ENCODE data around the gene GPANK1. TPM values are rescaled to one million over a fixed set of nuclear protein-coding genes. Genes with fewer than 3 reads are reported as not detected.
A peak's percentile ranks its signal among the peaks of the same experiment; 100 is the strongest.

Gene GPANK1
- total RNA-seq, 1 donor from 2014 or later = 9.8 TPM

DNA sequence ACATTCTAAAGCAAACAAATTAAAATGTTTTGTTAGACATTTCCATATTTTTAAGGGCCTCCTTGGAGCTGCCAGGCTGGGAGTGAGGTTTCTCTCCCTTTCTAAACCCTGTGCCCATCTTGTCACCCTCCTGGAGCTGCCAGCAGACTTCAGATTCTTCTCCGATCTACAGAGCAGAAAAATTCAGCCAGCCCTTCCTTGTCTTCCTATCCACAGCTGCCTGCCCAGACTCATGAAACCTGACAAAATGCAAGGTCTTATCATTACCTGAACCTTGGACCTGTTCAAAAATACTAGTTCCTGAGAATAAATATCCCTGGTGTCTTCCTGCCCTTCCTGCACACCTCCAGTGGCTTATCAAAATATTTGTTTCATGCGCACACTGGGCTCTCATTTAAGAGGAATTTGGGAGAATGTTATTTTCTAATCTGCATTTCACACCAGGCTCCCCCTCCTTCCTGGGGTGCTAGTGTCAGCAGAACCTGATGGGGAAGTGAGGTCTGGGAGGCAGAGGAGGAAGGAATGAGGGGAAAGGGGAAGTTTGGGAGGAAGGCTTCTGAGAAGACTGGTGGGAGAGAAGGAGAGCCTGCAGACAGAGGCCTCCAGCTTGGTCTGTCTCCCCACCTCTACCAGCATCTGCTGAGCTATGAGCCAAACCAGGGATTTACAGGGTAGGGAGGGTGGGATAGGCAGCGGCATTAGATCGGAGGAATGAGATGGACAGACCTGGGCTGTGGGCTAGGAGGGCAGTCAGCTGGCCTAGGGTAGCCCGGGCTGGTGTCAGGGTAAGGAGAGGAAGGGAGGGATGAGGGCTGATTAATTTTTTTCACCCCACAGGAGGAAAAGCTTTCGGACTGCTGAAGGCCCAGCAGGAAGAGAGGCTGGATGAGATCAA lies 49.9 kb downstream of the GPANK1 start, which contains the start of gene AIF1:
AIF1 (plus strand) TSS at position 551 of the 895 bp plus-strand sequence; CDS start at position 647, 96 bp downstream.
- DNase-seq = no peak

GRCh38 chr6:31614075-31614619 lies 50.6 kb downstream of the GPANK1 start:
- DNase-seq = no peak

Small RNAs within 50 kb of the gene (small RNA-seq; reads per million reads assigned to genes)
- gene MIR4646 = not detected
- gene MIR6832 = not detected
- not detected for gene RF00019
- 0.84 reads per million, percentile 69 among the genes with 10 or more reads in this experiment for gene SNORA38
- gene UQCRHP1 = not detected

Other genes with a start within 250 kb of the GPANK1 start
- 0.47 TPM for gene MICB, start 166.9 kb downstream of the GPANK1 start, total RNA-seq
- not detected for gene MCCD1, start 136.0 kb downstream of the GPANK1 start, total RNA-seq
- gene DDX39B, start 123.0 kb downstream of the GPANK1 start, total RNA-seq = 288 TPM
- gene ATP6V1G2, start 118.4 kb downstream of the GPANK1 start, total RNA-seq = 54.0 TPM
- 21.7 TPM for gene NFKBIL1, start 117.4 kb downstream of the GPANK1 start, total RNA-seq
- not detected for gene LTA, start 92.7 kb downstream of the GPANK1 start, total RNA-seq
- not detected for gene TNF, start 89.4 kb downstream of the GPANK1 start, total RNA-seq
- 0.31 TPM for gene LTB, start 82.6 kb downstream of the GPANK1 start, total RNA-seq
- 0.94 TPM for gene LST1, start 78.7 kb downstream of the GPANK1 start, total RNA-seq
- not detected for gene NCR3, start 72.0 kb downstream of the GPANK1 start, total RNA-seq
- gene AIF1, start 49.8 kb downstream of the GPANK1 start, total RNA-seq = 4.1 TPM
- 31.7 TPM for gene PRRC2A, start 44.3 kb downstream of the GPANK1 start, total RNA-seq
- gene BAG6, start 12.3 kb downstream of the GPANK1 start, total RNA-seq = 118 TPM
- not detected for gene APOM, start 9.1 kb downstream of the GPANK1 start, total RNA-seq
- gene C6orf47, start 4.2 kb downstream of the GPANK1 start, total RNA-seq = 16.2 TPM
- gene CSNK2B, start 1.1 kb upstream of the GPANK1 start, total RNA-seq = 69.9 TPM
- 3.4 TPM for gene LY6G5B, start 5.0 kb upstream of the GPANK1 start, total RNA-seq
- gene LY6G5C, start 16.1 kb upstream of the GPANK1 start, total RNA-seq = 3.1 TPM
- gene ABHD16A, start 38.3 kb upstream of the GPANK1 start, total RNA-seq = 48.2 TPM
- gene LY6G6F, start 41.9 kb upstream of the GPANK1 start, total RNA-seq = not detected
- not detected for gene LY6G6D, start 50.4 kb upstream of the GPANK1 start, total RNA-seq
- 0.31 TPM for gene LY6G6C, start 56.7 kb upstream of the GPANK1 start, total RNA-seq
- gene MPIG6B, start 58.4 kb upstream of the GPANK1 start, total RNA-seq = not detected
- 117 TPM for gene DDAH2, start 64.3 kb upstream of the GPANK1 start, total RNA-seq
- gene CLIC1, start 71.5 kb upstream of the GPANK1 start, total RNA-seq = 35.2 TPM
- 4.2 TPM for gene MSH5, start 75.0 kb upstream of the GPANK1 start, total RNA-seq
- 0.31 TPM for gene SAPCD1, start 97.7 kb upstream of the GPANK1 start, total RNA-seq
- gene VWA7, start 112.3 kb upstream of the GPANK1 start, total RNA-seq = 0.31 TPM
- 25.6 TPM for gene VARS1, start 130.8 kb upstream of the GPANK1 start, total RNA-seq
- 22.9 TPM for gene LSM2, start 142.0 kb upstream of the GPANK1 start, total RNA-seq
- 4.4 TPM for gene HSPA1L, start 150.3 kb upstream of the GPANK1 start, total RNA-seq
- 117 TPM for gene HSPA1A, start 150.5 kb upstream of the GPANK1 start, total RNA-seq
- gene HSPA1B, start 162.7 kb upstream of the GPANK1 start, total RNA-seq = 121 TPM
- 20.3 TPM for gene NEU1, start 197.8 kb upstream of the GPANK1 start, total RNA-seq
- not detected for gene SLC44A4, start 214.0 kb upstream of the GPANK1 start, total RNA-seq
- 83.9 TPM for gene EHMT2, start 232.7 kb upstream of the GPANK1 start, total RNA-seq
- 25.6 TPM for gene ZBTB12, start 237.1 kb upstream of the GPANK1 start, total RNA-seq

Data from occipital lobe (tissue), 3 donors.